Thyroid gland (tissue), 4 donors: Measurements from ENCODE around the gene ACSBG1.
A peak's percentile ranks its signal among the peaks of the same experiment; 100 is the strongest.

Experiments used
- CTCF ChIP-seq, 6 experiments: fragments of 200-600 bp in 3 of 6; fragments of 450-650 bp in 3 of 6; sonication (generic) in 3 of 6; IDR thresholded peaks; one replicate each; pipeline ENCODE4 v1.5.1; 2016 to 2019; ENCODE audit warnings: antibody characterized with exemption in 6 of 6, mild to moderate bottlenecking in 2 of 6, inconsistent platforms in 1 of 6, moderate library complexity in 1 of 6
- POLR2A ChIP-seq, 2 donors: fragments of 450-650 bp; IDR thresholded peaks; one replicate each; pipeline ENCODE4 v1.6.1; 2017; ENCODE audit warnings: antibody characterized with exemption in 2 of 2, mild to moderate bottlenecking in 2 of 2, moderate library complexity in 1 of 2

- TF ChIP-seq POLR2A (IDR thresholded peaks at IDR 0.05), result peak in 1 of 2 donors; percentile 33
- peak in 5 of 6 experiments; percentile 44 to 97 (median 81) for TF ChIP-seq CTCF (IDR thresholded peaks at IDR 0.05)
Observed at GRCh38 chr15:78131295-78132061, 102.9 kb downstream of the ACSBG1 start, which contains the start of gene CIB2.
